NCI-H2081 treated with DMSO at 0.1 percent for 48 hours (cell line): ENCODE data around the gene WDR33.
A peak's percentile ranks its signal among the peaks of the same experiment; 100 is the strongest.
"Not testable (repeated sequence)": the region's sequence is repeated elsewhere in the genome, so short reads cannot be mapped to it uniquely, and the experiment has no call there.

Experiments used
- DNase-seq: peaks from one replicate; lab custom pipeline; 2025; lab: John Stamatoyannopoulos, UW

Gene WDR33

GRCh38 chr2:127763776-127764175 lies 47.2 kb downstream of the WDR33 start:
- DNase-seq = no peak

GRCh38 chr2:127762846-127763245 lies 48.1 kb downstream of the WDR33 start:
- no peak for DNase-seq

DNA sequence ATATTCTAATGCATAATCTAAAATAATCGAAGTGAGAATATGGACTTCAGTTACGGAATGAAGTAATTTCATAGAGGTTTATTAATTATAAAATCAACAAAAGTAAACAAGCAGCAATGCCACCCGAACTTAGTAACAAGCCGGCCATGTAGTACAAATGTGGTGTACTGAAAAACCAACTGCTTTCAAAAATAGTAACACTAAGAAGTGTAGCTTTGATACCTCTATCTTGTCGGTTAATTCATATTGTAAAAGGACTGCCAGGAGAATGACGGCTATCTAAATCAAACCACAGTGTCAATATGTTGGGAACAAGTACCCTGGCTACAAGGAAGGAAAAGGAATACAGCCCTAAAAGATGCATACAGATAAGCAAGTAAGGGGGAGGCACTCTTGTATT lies 48.5 kb downstream of the WDR33 start:
- DNase-seq = no peak

- no peak for DNase-seq
Observed at GRCh38 chr2:127759931-127760330, 51.0 kb downstream of the WDR33 start.

GRCh38 chr2:127754186-127754585 lies 56.8 kb downstream of the WDR33 start:
- DNase-seq = no peak

DNA sequence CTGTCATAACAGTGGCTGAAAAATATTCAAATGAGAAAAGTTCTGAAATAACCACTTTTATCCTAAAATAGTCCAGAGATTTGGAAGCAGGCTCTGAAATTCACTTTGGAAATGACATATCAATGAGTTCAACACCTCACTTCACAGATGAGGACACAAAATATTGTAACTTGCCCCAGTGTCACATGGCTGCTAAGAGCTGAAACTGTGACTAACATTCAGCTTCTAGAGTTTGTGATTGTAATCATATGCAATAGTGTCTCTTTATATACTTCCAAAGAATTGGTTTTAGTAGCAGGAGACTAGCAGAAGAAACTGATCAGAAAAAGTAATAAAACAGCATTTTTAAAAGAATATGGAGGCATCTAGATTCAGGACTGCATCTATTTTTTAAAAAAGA lies 57.6 kb downstream of the WDR33 start:
- DNase-seq = no peak

DNA sequence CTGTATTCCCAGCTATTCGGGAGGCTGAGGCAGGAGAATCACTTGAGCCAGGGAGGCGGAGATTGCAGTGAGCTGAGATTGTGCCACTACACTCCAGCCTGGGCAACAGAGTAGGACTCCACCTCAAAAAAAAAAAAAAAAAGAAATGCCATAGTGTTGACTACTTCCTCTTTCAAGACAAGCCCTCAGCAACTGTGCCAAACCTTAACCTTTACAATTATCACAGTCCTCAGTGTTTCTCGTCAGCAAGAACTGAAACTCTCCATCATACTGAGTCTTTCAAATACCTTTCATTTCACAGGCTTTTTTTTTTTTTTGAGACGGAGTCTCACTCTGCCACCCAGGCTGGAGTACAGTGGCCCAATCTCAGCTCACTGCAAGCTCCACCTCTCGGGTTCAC lies 61.4 kb downstream of the WDR33 start:
- not testable (repeated sequence) for DNase-seq

DNA sequence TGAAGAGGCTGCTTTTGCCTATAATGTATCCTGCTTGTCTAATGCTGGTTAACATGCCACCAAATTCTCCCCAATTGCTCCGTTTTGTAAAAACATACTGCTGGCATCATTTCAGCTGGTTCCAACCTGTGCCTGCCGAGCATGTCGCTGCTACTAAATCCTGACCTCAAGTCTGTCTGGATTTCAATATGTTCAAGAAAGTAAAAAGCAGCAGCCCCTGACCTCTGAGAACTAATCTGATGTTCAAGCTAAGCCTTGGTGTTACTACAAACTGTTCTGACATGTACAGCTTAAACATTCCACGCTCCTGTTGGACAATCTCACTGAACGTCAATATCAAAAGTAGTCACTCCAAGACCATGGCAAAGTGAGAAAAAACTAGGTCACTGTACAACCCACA lies 63.4 kb downstream of the WDR33 start:
- no peak for DNase-seq

GRCh38 chr2:127743477-127744026 lies 67.4 kb downstream of the WDR33 start:
- no peak for DNase-seq

DNA sequence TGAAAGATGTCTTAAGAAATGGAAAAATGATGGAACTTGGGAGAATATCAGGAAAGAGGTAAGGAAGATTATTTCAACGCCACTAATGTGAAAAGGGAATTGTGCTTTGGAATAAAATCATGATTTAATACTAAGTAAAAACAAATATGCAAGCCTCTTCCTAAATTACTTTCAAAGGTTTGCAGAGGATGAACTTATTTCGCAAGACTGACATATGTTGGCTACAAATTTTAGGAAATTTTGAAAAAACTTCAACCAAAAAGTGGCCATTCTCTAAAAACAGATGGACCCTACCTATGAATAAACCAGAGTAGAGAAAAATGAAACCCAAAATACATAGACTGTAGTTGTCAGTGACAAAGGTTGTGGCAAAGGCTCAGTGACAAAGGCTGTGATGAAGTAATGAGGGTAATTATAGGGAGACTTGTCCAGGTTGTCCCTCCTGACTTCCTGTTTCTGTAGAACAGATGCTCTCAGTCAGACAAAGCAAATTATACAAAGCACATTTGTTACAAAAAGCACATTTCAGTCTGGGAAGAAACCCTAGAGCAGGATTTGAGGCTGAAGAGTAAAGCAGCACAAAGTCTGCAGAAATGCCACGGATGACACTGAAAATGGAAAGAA lies 70.2 kb downstream of the WDR33 start:
- DNase-seq = peak; percentile 85

- DNase-seq = no peak
Observed at GRCh38 chr2:127739800-127740199, 71.2 kb downstream of the WDR33 start.

GRCh38 chr2:127737892-127738291 lies 73.1 kb downstream of the WDR33 start:
- no peak for DNase-seq

DNA sequence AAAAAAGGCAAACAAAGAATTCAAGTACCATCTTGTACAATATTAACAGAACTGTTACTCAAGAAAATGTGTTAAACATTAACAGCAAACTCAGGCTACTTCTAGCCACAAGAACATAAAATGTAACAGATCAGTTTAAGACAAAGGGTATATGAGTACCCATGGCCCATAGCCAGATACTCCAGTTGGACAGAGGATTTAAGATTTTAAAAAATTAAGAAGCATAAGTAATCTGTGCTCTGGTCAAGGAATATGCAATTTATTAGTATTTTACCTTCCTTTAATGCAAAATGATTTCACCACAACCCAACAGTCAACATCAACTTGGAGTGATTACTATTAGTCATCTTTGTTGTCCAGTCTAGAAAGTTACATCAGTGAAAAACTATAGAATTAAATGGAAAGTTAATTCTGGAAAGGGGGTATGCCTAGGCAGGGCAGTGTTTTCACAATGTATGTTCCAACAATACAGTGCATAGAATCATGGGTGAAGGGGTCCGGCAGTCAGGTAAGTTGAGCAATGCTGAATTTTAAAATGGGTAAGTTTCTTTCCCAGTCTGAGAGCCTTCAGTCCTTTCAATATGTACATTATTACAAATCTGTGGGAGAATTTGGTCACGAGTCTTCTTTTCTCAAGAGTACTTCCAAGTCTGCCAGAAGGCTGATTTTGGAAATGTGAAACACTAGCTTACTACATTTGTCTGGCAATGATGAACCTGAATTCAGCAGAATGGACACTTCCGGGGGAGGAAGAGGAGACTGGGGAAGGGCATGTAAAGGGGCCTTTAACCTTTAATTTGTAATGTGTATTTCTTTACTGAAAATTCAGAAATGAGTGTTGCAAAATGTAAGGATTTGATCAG lies 75.2 kb downstream of the WDR33 start:
- DNase-seq = no peak

- no peak for DNase-seq
Observed at GRCh38 chr2:127735044-127735443, 75.9 kb downstream of the WDR33 start.

- no peak for DNase-seq
Observed at GRCh38 chr2:127733816-127734537, 77.0 kb downstream of the WDR33 start.

DNA sequence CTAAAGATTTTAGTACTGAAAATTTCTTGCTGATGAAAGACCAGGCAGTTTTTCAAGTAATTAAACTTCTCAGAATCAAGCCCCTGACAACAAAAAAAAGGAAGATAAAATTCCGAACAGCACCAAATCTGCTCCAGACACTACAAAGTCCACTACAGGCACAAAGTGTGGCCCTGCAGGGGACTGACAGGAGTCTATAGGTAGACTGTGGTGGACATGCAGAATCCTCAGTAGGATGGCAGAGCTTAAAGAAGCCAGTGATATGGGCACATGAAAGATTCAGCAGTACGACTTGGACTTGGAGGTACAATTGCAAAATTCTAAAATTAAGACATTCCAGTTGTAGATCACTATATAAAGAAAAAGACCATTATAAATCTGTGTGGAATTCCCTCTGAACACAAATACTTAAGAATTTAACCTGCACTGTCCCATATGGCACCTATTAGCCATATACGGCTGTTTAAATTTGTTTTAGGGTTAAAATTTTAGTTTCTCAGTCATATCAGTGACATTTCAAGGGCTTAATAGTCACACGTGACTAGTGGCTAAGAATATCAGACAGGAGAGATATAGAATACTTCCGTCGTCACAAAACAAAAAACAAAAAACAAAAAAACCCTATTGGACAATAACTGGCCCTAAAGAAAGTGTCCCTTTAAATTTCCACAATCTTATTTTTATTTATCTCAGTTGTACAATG lies 77.7 kb downstream of the WDR33 start:
- no peak for DNase-seq

DNA sequence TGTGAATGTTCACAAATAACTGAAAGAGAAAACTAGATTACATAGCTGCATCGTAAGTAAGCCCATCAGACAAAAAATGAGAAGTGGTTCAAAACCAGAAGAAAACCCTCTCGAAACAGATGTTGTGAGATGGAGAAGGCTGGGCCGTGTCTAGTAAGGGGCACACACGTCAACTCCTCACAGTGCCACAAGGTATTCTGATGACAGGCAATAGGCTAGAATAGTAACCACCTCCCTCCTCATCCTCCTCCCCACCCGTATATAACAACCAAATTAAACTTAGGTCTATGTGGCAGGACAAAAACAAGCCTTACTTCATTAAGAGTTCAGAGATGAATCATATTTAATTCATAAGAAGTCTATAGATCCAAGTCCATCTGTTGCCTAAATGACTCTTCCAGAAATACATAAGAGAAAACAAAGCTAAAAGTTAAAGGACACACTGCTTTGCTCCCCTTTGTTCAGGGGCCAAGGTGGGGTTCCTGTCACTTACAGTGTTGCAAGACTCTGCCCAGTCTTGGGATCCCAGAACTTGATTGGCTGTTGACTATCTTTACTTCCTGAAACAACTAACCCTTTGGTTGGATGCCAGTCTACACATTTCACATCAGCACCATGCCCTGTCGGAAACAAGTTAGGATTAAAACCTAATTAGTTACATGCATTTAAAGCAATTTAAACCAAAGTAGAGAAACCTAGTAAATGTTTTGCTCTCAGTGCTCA lies 84.7 kb downstream of the WDR33 start:
- no peak for DNase-seq

GRCh38 chr2:127722807-127723206 lies 88.2 kb downstream of the WDR33 start:
- DNase-seq = no peak

- no peak for DNase-seq
Observed at GRCh38 chr2:127721978-127722355, 89.0 kb downstream of the WDR33 start.

- DNase-seq = no peak
Observed at GRCh38 chr2:127721311-127721977, 89.5 kb downstream of the WDR33 start.
